Activated T-helper 1 cell treated with Interleukin-2 at 50 U/mL for 16 hours (primary cell): ENCODE data around the gene HPCAL1.
A peak's percentile ranks its signal among the peaks of the same experiment; 100 is the strongest.

ENCODE experiments used
- DNase-seq: peaks from one replicate; pipeline ENCODE4 v3.0.0-alpha.2; 2020; ENCODE audit warnings: low read depth

The HPCAL1 gene

DNA sequence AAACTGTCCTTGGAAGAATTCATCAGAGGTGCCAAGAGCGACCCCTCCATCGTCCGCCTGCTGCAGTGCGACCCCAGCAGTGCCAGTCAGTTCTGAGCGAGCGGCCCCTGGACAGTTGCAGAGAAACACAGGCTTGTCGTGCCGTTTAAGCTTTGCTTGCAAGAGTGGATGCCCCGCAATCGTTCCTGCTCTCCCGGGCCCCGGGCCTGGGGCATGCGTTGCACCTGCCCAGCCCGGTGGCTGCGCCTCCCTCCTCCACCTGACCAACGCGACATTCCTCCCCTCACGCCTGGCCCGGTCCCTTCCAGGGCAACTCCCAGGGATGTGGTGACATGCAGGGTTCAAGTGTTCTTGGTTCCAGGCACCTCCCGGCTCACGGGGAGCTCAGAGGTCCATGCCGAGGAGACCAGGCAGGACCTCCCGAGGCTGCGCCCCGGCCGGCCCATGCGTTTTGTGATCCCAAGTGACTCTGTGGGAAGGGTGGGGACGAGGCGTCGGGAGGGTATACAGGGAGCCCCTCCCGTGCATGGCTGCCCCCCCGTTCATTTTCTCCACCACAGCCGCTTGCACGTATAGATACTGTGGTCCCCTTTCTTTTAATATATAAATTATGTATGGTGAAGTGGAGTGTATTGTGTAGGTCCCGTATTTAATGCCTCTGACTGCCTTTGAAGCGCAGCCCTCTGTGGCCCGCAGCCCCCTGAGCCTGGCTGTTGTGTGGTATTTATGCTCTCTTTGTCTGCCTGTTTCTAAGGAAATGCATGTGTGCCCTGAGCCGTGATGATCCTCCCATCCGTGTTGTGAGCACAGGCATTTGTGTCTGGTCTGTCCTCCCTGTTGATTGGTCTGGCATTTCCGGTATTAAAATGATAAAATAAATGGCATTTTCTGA lies 124.3 kb downstream of the HPCAL1 start:
- no peak for DNase-seq

- no peak for DNase-seq
These were observed 124.9 kb downstream of the HPCAL1 start for GRCh38 chr2:10427618-10427949.

GRCh38 chr2:10428355-10428754 lies 125.7 kb downstream of the HPCAL1 start:
- no peak for DNase-seq

- DNase-seq = no peak
These were observed 126.2 kb downstream of the HPCAL1 start for GRCh38 chr2:10428924-10429323.

GRCh38 chr2:10430886-10431622 lies 128.3 kb downstream of the HPCAL1 start:
- no peak for DNase-seq

DNA sequence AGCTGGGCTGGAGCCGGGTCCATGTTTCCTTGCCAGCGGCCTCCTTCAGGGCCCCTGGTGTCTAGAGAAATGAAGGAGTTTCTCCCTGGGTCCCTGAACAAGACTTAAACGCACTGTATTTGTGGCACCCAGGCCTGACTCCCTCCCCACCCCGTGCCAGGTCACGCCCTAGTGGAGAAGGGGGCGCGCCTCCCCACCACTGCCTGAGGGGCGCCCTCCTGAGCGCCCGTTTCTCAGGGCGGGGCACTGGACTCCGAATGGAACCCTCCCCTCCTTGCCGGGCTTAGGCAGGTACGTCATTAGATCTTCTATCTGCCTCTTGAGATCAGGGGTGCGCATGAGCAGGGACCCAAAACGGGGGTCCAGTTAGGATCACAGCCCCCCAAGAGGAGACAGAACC lies 129.1 kb downstream of the HPCAL1 start:
- DNase-seq = no peak

- DNase-seq = no peak
These were observed 129.8 kb downstream of the HPCAL1 start for GRCh38 chr2:10432311-10433181.

DNA sequence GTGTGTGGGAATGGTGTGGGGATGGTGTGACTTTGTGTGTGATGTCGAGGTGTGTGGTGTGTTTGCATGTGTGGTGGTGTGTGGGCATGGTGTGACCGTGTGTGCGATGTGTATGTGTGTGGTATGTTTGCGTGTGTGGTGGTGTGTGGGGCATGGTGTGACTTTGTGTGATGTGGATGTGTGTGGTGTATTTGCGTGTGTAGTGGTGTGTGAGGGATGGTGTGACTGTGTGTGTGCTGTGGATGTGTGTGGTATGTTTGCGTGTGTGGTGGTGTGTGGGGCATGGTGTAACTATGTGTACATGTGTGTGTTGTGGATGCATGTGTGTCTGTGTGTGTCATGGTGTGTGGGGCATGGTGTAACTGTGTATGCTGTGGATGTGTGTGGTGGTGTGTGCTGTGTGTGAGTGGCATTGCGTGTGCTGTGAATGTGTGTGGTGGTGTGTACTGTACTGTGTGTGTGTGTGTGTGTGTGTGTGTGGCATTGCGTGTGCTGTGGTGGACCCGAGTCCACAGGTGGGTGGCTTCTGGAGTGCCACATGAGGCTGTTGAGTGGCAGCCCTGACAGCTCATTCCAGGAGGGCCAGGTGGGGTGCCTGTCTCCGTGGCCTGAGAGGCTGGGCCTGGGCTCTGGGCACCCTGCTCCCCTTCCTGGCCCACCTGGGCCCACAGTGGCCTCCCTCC lies 130.7 kb downstream of the HPCAL1 start:
- no peak for DNase-seq

DNA sequence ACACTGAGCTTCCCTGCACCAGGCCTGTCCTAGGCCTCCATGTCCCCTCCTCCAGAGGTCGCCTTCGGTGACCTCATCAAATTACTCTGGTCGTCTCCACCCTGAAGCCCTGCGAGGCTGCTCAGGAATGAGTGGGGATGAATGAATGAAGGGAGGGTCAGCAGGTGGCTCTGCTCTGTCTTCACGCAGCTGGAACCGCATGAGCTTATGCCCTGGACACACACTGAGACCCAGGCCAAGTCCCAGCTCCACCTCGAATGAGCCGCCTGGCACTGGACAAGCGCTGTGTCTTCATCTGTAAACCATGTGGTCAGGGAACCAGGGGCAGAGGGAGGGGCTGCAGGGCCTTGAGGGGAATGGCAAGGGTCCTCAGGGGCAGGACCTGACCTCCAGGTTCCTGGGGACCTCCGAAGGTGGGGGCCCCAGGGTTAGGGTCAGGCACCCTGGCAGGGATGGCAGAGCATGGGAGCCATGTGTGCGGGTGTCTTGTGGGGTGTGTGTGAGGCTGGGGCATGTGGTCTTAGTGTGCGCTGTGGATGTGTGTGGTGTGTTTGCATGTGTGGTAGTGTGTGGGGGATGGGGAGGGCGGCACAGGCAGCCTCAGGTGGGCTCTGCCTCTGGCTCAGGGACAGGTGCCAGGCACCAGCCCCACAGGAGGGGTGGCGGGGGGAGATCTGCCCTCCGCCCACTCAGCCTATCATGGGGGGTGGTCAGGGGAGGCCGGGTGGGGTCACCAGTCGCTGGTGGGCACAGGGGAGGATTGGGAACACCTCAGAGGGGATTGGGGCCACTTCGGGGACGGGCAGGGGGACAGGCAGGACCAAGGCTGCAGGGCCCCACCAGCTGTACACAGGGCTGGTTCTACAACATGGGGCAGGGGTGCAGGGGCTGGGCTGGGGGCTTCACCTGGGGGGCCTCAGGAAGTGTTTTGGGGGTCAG lies 131.5 kb downstream of the HPCAL1 start:
- DNase-seq = no peak

GRCh38 chr2:10434886-10435819 lies 132.4 kb downstream of the HPCAL1 start:
- peak; percentile 49 for DNase-seq

GRCh38 chr2:10435820-10436204 lies 133.1 kb downstream of the HPCAL1 start:
- DNase-seq = no peak

- DNase-seq = no peak
These were observed 133.9 kb downstream of the HPCAL1 start for GRCh38 chr2:10436583-10437110.

- no peak for DNase-seq
These were observed 135.1 kb downstream of the HPCAL1 start for GRCh38 chr2:10437806-10438205.

GRCh38 chr2:10438688-10439087 lies 136.0 kb downstream of the HPCAL1 start:
- no peak for DNase-seq

DNA sequence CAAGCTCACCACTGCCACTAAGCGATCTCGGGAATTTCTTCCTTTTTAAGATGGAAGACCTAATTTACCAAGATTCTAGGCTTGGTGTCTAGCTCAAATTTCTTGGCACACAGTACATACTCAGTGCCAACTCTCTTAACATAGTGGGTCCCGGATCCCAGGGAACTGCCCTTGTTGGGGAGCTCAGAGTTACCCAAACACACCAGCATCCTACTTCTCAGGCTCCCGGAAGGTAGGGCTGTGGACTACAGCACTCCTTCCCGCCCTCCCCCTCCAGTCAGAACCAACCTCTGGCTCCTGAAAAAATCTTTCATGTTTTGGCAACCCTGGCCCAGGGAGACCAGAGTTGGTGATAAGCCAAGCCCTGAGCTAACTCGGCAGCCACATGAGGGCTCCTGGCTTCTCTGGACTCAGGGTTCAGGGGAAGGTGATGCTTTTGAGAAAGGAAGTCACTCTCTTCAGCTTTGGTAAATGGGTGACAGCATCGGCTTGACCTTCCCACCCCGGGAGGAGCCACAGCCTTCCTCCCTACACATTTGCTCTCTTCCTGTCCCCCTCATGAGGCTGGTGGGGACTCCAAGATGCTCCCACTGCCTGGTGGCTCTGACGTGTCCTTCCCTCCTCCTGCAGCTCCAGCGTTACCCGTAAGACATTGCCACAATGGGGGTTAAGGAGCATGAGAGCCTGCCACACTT lies 136.6 kb downstream of the HPCAL1 start:
- no peak for DNase-seq

DNA sequence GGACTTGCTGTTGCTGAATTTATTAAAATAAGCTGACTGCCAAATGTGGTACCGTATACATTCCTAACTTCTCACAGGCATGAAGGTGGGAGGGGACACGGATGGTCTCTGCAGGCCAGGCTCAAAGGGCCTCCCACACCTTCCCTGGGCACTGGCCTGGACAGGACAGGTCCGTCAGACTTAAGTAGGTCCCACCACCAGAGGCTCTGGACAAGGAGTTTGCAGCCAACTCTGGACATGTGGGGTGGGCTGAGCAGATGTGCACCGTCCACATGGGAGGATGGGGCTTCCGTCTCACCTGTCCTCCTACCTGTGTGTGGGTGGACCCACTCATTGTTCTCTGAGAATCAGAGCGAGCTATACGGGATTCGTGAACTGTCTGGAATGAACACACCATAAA lies 137.3 kb downstream of the HPCAL1 start:
- DNase-seq = no peak

GRCh38 chr2:10440736-10441135 lies 138.0 kb downstream of the HPCAL1 start:
- DNase-seq = no peak

- DNase-seq = no peak
These were observed 139.2 kb downstream of the HPCAL1 start for GRCh38 chr2:10441948-10442347.
